Inflammatory macrophage (primary cell): ENCODE results near the gene THPO.
"Not testable (repeated sequence)": the region's sequence is repeated elsewhere in the genome, so short reads cannot be mapped to it uniquely, and the experiment has no call there.

Experiments used
- DNase-seq, 2 donors: peaks; one replicate each; pipeline ENCODE4 v3.0.0-alpha.2; 2020 to 2022

THPO gene

GRCh38 chr3:184347321-184348056 is 30.5 kb downstream of the THPO start:
- no peak for DNase-seq

GRCh38 chr3:184346480-184347190 is 31.4 kb downstream of the THPO start:
- DNase-seq, result no peak

- peak; percentile 83 to 87 for DNase-seq
Measured at GRCh38 chr3:184345317-184346144, 32.5 kb downstream of the THPO start.

GRCh38 chr3:184344579-184345316 is 33.3 kb downstream of the THPO start:
- DNase-seq, result no peak

DNA sequence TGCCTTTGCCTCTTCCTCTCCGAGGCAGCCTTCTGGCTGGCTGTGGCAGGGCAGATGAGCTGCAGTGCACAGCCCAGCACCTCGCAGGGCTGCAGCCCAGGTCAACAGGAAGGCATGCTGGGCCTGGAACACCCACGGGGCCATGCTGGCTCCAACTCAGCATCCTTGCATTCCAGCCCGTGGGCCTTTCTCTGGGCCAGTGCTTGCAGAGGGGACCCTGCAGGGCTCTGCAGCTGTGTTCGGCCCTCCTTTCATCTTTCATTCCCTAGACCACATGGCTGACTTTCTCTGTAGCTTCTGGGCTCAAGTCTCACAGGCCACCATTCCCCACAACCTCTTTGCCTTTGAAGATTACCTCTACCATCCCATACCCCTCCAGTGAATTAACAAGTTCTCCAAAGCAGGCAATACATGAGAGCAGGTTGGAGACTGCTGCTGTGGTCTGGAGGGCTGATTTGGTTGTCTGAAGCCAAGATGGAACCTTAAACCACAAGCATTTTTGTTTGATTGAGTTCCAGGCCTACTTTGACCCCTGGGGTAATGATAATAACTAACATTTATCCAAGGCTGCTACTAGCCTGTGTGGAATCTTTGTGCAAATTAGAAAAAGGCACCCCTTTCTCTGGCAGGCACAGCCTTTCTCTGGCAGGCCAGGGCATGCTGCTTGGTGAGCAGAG is 34.7 kb downstream of the THPO start:
- no peak for DNase-seq

DNA sequence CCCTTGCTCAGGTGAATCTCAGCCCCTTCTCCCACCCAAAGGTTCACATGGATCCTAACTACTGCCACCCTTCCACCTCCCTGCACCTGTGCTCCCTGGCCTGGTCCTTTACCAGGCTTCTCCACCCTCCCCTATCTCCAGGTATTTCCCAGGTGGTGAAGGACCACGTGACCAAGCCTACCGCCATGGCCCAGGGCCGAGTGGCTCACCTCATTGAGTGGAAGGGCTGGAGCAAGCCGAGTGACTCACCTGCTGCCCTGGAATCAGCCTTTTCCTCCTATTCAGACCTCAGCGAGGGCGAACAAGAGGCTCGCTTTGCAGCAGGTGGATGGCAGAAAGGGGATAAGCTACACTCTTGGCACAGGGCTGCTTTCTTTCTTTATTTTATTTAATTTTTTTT is 36.1 kb downstream of the THPO start:
- DNase-seq, result no peak

GRCh38 chr3:184339451-184340135 is 38.4 kb downstream of the THPO start:
- DNase-seq, result not testable (repeated sequence)

GRCh38 chr3:184339001-184339400 is 39.0 kb downstream of the THPO start:
- no peak for DNase-seq

- DNase-seq, result peak; percentile 33 to 76
Measured at GRCh38 chr3:184338511-184338945, 39.5 kb downstream of the THPO start.

- no peak for DNase-seq
Measured at GRCh38 chr3:184337981-184338380, 40.0 kb downstream of the THPO start.

DNA sequence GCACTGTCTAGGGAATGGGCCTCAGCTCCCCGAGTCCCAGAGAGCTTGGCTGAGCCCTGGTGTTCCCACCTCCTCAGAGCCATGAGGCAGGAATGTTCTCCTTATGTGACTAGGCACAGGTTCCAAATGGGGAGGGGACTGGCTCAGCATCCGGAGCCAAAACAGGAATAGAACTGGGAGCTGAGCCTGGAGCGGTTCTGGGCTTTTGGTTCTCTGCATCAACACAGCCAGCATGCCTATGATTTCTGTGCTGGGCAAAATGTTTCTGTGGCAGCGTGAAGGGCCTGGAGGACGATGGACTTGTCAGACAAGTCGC is 40.6 kb downstream of the THPO start, which contains the start of gene FAM131A:
Gene FAM131A (plus strand): TSS at position 202 of the 316 bp plus-strand sequence. CDS start 31 bp downstream, at position 233.
- DNase-seq, result no peak

DNA sequence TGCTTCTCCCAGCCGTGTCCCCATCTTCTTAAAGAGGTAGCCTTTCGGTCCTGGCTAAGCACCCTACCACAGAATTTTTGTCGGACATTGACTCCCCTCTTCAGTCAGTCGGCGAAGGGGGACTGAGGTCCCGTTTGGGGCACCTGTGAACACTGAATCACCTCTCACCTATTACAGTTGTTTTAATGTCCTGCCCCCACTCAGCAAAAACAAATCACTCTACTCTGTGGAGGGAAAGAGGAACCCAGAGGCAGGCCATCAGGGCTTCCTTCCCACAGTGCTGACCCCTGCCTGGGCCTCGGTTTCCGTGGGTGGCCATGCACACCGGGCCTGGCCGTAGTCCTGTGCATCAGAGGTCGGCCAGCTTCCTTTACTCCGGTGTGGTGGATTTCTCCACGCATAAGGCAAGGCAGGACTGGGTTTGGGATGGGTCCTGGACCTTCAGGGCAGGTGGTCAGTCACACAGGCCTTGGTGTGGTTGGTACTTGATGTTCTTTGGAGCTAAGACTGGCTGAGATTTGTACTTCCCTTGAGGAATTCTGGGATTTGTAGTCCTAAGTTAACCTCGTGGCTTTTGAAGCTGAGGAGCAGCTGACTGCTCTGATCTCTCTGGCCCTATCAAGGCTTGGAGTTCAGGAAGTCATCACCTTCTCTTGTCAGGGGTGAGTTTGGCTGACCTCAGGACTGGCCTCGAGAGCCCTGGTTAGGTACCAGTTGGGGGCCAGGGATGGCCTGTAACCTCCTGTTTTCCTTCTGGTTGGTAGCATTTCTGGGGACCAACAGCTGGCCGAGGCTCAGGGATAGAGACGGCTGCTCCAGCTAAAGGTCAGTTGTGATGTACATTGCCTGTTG is 41.2 kb downstream of the THPO start:
- peak; percentile 59 to 69 for DNase-seq

DNA sequence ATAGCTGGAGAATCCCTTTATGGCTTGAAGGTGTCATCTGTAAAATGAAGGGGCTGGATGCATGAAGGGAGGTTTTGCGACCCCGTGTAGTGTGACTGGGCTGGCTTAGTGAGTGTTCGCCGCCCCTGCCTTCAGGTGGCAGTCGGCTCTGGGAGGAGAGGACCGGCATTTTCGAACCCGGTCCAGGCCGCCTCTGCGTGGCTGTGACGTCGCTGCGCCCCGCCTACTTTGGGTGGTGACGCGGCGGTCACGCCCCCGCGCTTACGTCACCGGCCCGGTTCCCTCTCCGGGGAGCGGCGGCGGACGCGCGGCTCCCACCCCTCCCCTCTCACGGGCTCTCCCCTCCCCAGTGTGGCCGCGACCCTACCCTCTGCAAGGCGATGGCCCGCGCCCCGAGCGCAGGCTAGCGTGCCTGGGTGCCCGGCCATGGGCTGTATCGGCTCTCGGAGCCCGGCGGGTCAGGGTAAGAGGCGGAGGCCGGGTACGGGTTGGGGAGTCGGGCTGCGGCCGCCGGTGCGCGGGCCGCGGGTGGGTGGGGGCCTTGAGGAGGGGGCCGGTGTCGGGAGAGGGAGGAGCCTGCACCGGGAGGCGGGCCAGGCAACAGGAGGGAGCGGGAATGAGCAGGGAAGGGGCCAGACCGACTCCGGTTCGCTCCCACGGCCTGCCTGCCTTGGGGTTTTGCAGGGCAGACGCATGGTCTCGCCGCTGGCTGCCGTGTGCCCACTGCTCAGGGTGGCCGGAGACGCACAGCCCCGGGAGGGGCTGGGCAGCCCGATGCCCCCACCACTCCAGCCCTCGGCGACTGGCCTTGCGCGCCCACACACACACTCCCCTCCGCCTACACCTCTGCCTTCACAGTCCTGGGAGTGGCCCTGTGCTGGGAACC is 42.1 kb downstream of the THPO start:
- DNase-seq, result peak; percentile 72 to 84

- DNase-seq, result no peak
Measured at GRCh38 chr3:184335291-184335660, 42.7 kb downstream of the THPO start.

DNA sequence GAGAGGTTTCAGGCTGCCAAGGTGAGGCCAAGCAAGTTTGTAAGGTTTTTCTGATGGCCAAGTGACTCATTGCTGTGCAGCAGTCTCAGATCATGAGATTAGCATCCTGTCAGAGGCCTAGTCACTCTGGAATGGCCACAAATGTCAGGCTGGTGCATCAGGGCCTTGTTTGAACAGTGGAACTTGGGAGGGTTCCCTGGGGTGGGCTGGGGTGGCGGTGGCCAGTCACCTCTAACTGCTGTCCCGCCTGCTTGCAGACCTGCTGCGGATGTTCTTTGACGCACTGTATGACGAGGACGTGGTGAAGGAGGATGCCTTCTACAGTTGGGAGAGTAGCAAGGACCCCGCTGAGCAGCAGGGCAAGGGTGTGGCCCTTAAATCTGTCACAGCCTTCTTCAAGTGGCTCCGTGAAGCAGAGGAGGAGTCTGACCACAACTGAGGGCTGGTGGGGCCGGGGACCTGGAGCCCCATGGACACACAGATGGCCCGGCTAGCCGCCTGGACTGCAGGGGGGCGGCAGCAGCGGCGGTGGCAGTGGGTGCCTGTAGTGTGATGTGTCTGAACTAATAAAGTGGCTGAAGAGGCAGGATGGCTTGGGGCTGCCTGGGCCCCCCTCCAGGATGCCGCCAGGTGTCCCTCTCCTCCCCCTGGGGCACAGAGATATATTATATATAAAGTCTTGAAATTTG is 43.4 kb downstream of the THPO start:
- DNase-seq, result peak in 1 of 2 donors; percentile 35

DNA sequence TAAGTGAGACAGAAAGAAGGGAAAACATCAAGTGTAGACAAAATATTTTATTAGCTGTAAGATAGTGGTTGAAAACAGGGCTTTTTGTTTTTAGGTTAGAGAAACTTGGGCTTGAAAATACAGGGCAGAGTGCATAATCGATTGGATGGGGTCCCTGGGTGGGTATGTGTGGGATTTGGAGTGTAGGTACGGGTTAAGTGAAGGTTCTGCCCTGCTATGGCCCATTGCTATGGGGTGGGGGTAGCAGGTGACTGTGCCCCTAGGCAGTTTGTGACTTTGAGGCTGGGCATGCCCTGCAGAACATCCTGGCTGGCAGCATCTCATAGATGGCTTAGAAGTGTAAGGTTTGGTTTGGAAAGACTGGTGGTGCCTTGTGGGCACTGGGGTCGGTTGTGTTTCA is 44.3 kb downstream of the THPO start:
- DNase-seq, result no peak

- DNase-seq, result no peak
Measured at GRCh38 chr3:184333190-184333589, 44.8 kb downstream of the THPO start.

- DNase-seq, result no peak
Measured at GRCh38 chr3:184332370-184333090, 45.5 kb downstream of the THPO start.
